ENCODE measurements around the gene INPP5A.

GRCh38 chr10:132813001-132813401 is 275.4 kb downstream of the INPP5A start:
- TF ChIP-seq SUZ12 (IDR thresholded peaks at IDR 0.05; ENCODE audit: extremely low read depth, insufficient read depth, insufficient read length) (no peak), ZNF274 (IDR thresholded peaks at IDR 0.05; ENCODE audit: low read depth, low read length) (no peak)
